Muscle of leg (tissue), 11 donors: ENCODE data around the gene RNASE9. TPM values are rescaled to one million over a fixed set of nuclear protein-coding genes. Genes with fewer than 3 reads are reported as not detected.

Source experiments
- DNase-seq: peaks from one replicate; pipeline ENCODE4 v3.0.0; 2013
- H3K27ac ChIP-seq: one replicate; pipeline ENCODE4 v1.5.1; 2013; ENCODE audit warnings: mild to moderate bottlenecking, low read length, control low read depth
- H3K27me3 ChIP-seq: one replicate; pipeline ENCODE4 v1.6.1; 2013; ENCODE audit warnings: low read length; ENCODE audit not compliant: control insufficient read depth, insufficient read depth
- H3K36me3 ChIP-seq: one replicate; pipeline ENCODE4 v1.6.1; 2013; ENCODE audit warnings: low read length; ENCODE audit not compliant: control insufficient read depth, insufficient read depth
- H3K4me1 ChIP-seq: one replicate; pipeline ENCODE4 v1.6.1; 2013; ENCODE audit warnings: low read length; ENCODE audit not compliant: control insufficient read depth, insufficient read depth
- H3K4me3 ChIP-seq: one replicate; pipeline ENCODE4 v1.5.1; 2013; ENCODE audit warnings: low read length, control low read depth
- H3K9me3 ChIP-seq: replicated peaks from 2 replicates; pipeline ENCODE4 v1.6.1; 2013; ENCODE audit warnings: low read depth, low read length; ENCODE audit not compliant: control insufficient read depth
- WGBS: methylation state at CpG from one replicate; pipeline ENCODE4 v1.1.5; 2013; ENCODE audit warnings: missing lambda C conversion rate; ENCODE audit not compliant: insufficient coverage; 5-methylcytosine and 5-hydroxymethylcytosine counted together
- polyA plus RNA-seq, 8 donors: library from polyadenylated mRNA; unstranded; fragments of 120-200 nt; gene quantifications; one replicate each; pipeline versions ENCODE4 v1.2.1 to v1.2.3, GENCODE V29; 2013; ENCODE audit warnings: inconsistent platforms in 1 of 8, low replicate concordance in 1 of 8; ENCODE audit not compliant: insufficient read length in 8 of 8, insufficient read depth in 1 of 8
- total RNA-seq: library from RNA; stranded (reverse); fragments of 120-200 nt; gene quantifications from one replicate; pipeline ENCODE4 v1.2.4, GENCODE V29; 2013

The RNASE9 gene
- total and polyA plus RNA-seq, 9 donors: not detected

DNA sequence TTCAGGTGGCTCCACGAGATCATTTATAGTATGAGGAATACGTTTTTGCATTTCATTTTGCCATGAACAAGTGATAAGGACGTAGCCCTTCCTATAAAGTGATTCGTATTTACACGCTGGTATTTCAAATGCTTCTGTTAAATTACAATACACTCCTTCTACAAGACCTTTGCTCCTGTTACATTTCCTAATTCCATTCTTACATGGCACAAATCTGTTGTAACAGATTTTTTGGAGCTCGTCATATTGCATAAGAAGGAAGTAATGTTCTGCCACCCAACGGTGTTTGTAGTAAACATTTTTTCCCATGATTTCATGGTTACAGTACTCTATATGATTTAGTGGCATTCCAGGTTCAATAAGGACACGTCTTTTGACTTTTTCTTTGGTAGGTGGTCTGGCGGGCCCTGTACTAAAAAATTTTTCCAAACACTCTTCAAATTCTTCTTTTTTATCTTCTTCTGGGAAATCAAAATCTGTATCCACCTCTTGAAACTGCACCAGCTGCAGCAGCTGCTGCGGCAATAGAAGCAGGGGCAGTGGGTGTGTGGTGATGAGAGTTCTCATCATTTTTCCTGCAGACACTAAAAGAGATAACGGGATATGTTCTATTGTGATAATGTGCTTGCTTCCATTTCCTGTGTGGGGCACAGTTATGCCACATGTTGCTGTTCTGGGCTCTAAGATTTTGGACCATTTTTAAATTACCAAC, 4.2 kb downstream of the RNASE9 start:
- no peak for DNase-seq
- Histone ChIP-seq H3K4me3 (no peak overlapping the region), H3K4me1 (no peaks in the 10 kb centered on the region), H3K9me3 (no peaks in the 10 kb centered on the region), H3K27me3 (no peaks in the 10 kb centered on the region), H3K36me3 (no peaks in the 10 kb centered on the region), H3K27ac (no peak overlapping the region)
- WGBS: no CpG with 5 or more reads among the region's 11 CpGs

DNA sequence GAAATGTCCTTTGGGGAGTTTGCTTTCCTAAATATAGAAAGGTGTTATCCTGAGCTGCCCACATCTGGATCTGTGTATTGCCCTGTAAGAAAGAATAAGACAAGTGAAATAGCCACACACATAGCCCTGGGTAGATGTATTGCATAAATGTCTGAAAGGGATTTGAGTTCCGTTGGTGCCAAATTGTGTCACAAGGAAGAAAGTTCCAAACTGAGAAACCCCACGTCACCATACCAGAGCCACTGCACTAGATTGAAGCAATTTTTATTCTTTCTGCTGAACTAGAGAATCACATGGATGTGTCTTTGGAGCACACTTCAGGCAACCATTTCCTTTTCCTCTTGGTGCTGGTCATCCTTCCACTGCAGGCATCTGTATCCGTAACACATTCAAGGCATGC, 5.0 kb downstream of the RNASE9 start:
- WGBS: no CpG with 5 or more reads among the region's 3 CpGs
- Histone ChIP-seq H3K4me3 (no peak overlapping the region), H3K4me1 (no peaks in the 10 kb centered on the region), H3K27ac (no peak overlapping the region), H3K36me3 (no peaks in the 10 kb centered on the region), H3K27me3 (no peaks in the 10 kb centered on the region), H3K9me3 (no peaks in the 10 kb centered on the region)
- no peak for DNase-seq

DNA sequence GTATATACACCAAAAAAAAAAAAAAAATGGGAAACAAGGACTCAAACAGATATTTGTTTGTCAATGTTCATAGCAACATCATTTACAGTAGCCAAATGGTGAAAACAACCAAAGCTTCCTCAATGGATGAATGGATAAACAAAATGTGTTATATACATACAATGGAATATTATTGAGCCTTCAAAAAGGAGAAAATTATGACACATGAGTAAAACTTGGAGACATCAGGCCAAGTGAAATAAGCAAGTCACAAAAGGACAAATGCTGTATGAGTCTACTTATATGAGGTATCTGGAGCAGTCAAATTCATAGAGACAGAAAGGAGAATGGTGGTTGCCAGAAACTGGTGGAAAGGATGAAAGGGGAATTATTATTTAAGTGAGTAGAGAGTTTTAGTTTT, 7.8 kb downstream of the RNASE9 start:
- DNase-seq: no peak
- Histone ChIP-seq H3K4me3 (no peak overlapping the region), H3K4me1 (no peaks in the 10 kb centered on the region), H3K36me3 (no peaks in the 10 kb centered on the region), H3K27me3 (no peaks in the 10 kb centered on the region), H3K9me3 (no peaks in the 10 kb centered on the region), H3K27ac (no peak overlapping the region)

DNA sequence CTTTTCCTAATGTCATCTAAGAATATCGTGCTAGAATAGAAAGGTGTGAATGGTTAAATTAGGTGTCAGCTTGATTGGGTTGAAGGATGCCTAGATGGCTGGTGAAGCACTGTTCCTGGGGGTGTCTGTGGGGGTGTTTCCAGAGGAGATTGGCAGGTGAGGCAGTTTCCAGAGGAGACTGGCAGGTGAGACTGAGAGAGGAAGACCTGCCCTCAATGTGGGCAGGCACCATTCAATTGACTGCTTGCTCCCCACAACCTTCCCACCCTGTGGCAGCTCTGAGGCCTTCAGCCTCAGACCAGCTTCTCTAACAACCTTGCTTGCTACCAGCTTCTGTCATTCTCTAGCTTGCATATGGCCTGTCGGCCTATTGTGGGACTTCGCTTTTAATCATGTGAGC, 9.2 kb downstream of the RNASE9 start:
- no peaks in the 10 kb centered on the region for H3K4me1 ChIP-seq
- H3K27me3 ChIP-seq: no peaks in the 10 kb centered on the region
- no peak for DNase-seq
- no peaks in the 10 kb centered on the region for H3K36me3 ChIP-seq
- no peak overlapping the region for H3K4me3 ChIP-seq
- 88% methylated on average over 1 of the region's 3 CpGs for WGBS
- H3K27ac ChIP-seq: no peak overlapping the region
- H3K9me3 ChIP-seq: no peaks in the 10 kb centered on the region

DNA sequence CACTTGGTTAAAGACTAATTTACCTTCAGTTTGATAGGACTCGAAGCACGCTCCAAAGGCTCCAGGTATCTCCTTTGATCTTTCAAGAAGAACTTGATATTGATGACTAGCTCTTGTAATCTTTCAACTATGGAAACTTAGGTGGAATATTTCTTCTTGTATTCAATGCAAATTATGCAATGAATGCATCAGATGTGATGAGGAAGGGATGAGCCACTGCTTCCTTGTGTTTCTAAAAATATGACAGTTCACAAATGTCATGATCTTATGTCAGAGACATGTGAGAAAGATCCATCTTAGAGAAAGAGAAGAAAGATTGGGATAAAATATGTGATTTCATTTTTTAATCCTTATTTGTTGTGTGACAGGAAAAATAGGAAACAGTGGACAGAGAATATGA, 9.9 kb downstream of the RNASE9 start:
- Histone ChIP-seq H3K27me3 (no peaks in the 10 kb centered on the region), H3K4me3 (no peak overlapping the region), H3K36me3 (no peaks in the 10 kb centered on the region), H3K9me3 (no peaks in the 10 kb centered on the region), H3K4me1 (no peaks in the 10 kb centered on the region), H3K27ac (no peak overlapping the region)
- no CpG with 5 or more reads among the region's 2 CpGs for WGBS
- no peak for DNase-seq

DNA sequence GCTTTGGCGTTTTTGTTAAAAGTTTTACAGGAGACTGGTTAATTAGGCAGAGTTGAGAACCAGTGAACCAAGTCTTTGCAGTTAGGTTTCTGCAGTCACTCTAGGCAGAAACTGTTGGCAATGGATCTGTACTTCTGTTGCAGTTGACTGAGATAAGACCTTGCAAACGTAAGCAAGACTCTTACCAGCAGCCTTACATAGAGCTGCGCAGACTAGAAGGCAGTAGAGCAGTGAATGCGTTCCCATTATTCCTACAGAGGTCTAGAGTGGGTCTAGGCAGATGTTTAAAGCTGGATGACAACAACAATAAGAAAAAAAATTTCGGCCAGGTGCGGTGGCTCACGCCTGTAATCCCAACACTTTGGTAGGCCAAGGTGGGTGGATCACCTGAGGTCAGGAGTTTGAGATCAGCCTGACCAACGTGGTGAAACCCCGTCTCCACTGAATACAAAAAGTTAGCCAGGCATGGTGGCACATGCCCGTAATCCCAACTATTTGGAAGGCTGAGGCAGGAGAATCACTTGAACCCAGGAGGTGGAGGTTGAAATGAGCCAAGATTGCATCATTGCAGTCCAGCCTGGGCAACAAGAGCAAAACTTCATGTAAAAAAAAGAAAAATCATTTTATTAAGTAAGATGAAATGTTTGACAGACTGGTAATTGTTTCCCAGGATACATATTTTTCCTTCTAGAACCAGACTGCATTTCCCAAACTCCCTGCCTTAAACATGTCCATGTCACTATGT, 12.3 kb downstream of the RNASE9 start:
- H3K27me3 ChIP-seq: no peaks in the 10 kb centered on the region
- no peaks in the 10 kb centered on the region for H3K36me3 ChIP-seq
- no peak overlapping the region for H3K4me3 ChIP-seq
- WGBS: 86% methylated on average over 8 of the region's 10 CpGs
- DNase-seq: no peak
- no peaks in the 10 kb centered on the region for H3K4me1 ChIP-seq
- no peak overlapping the region for H3K27ac ChIP-seq
- H3K9me3 ChIP-seq: no peaks in the 10 kb centered on the region

DNA sequence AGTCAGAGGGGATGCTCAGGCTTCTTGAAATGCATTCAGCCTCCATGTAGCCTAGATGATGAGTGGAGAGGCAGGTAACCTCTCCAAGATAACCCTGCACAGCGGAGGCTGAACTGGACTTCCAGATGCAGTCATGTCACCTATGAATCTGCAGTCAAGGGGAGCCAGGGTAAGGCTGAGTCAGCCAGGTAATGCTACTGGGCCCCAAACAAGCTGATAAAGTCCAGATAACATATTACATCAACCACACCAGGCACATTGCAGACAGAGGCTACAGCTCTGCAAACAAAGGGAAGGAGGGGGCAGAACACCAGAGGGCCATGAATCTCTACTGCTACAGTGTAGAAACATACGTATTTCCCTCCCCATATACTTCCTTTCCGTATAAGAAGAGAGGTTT, 14.0 kb downstream of the RNASE9 start:
- Histone ChIP-seq H3K27me3 (no peaks in the 10 kb centered on the region), H3K9me3 (no peaks in the 10 kb centered on the region), H3K4me3 (no peak overlapping the region), H3K27ac (no peak overlapping the region), H3K4me1 (no peaks in the 10 kb centered on the region), H3K36me3 (no peaks in the 10 kb centered on the region)
- no peak for DNase-seq
- 100% methylated on average over 1 of the region's 3 CpGs for WGBS

DNA sequence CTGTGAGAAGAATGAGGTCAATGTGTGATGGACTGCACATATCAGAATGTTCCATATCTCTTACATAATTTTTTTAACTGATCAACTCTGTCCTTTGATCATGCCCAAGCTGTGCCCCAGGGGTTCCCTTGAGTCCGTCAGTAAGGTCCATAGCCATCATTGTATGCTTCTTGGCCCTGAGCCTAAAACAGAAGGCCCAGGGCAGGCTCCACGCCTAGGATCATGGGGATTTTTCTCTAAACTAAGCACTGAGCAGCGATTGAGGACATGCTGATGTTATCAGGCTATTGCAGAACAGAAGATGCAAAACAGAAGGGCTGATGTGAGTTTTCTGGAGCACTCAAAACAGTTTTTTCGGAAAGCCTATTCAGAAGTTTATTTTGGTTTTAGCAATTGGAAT, 20.9 kb downstream of the RNASE9 start:
- no peaks in the 10 kb centered on the region for H3K36me3 ChIP-seq
- no peak overlapping the region for H3K4me3 ChIP-seq
- H3K9me3 ChIP-seq: no peaks in the 10 kb centered on the region
- H3K27ac ChIP-seq: no peak overlapping the region
- WGBS: 48% methylated on average over 3 of the region's 4 CpGs
- no peak for DNase-seq
- no peaks in the 10 kb centered on the region for H3K4me1 ChIP-seq
- no peaks in the 10 kb centered on the region for H3K27me3 ChIP-seq

DNA sequence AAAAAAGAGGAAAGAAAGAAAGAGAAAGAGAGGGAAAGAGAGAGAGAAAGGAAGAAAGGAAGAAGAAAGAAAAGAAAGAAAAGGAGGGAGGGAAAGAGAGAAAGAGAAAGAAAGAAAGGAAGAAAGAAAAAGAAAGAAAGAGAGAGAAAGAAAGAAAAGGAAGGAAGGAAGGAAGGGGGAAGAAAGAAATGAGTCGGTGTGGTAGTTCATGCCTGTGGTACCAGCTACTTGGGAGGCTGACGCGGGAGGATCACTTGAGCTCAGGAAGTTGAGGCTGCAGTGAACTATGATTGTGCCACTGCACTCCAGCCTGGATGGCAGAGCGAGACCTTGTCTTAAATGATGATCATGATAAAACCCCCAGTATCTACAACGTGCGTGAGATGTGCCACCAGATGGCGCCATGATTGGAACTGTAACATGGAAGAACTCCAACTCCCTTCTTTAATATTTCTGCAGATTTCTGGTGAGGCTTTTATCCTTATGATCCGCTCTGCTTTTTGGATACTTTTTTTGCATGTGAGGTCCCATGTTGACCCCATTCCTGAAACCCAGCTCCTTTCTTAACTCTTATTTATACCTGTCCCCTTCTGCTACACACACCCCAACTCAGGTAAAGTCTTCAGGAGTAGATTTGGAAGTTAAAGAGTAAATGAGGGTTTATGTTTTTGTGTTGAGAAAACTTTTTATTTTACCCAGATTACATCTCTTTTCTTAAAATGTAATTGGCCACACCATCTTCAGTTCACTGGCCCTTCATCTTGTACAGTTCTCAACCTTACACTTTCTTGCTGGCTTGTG, 29.9 kb downstream of the RNASE9 start:
- Histone ChIP-seq H3K4me3 (no peak overlapping the region), H3K27ac (no peak overlapping the region), H3K27me3 (no peaks in the 10 kb centered on the region), H3K4me1 (no peaks in the 10 kb centered on the region), H3K36me3 (no peaks in the 10 kb centered on the region), H3K9me3 (no peaks in the 10 kb centered on the region)
- WGBS: 57% methylated on average over 3 of the region's 8 CpGs
- DNase-seq: peak; percentile 74

DNA sequence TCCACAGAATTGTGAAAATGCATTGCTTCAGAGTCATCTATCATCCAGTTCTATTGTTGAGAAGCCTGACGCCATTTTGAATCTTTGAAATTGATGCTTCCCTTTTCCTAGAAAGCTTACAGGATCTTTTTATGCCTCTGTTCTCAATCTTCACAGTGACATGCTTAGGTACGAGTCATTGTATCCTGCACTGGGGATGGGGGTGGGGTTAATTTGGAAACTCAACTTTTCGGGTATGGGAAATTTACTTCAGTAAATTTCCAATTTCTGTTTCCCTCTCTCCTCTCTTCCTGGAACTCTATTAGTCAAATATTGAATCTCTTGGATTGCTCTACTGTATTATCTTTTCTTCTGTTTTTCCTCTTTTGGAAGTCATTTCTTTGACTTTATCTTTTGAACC, 31.0 kb downstream of the RNASE9 start:
- Histone ChIP-seq H3K4me1 (no peaks in the 10 kb centered on the region), H3K4me3 (no peak overlapping the region), H3K27me3 (no peaks in the 10 kb centered on the region), H3K9me3 (no peaks in the 10 kb centered on the region), H3K36me3 (no peaks in the 10 kb centered on the region), H3K27ac (no peak overlapping the region)
- DNase-seq: no peak
- no CpG with 5 or more reads among the region's 3 CpGs for WGBS
